HepG2 (cell line): ENCODE measurements around the gene SMC6.

Experiments
- BHLHE40 ChIP-seq: IDR thresholded peaks from 2 replicates; pipeline ENCODE4 v1.6.1; 2011; ENCODE audit warnings: low read length, improper control_type of control experiment
- CBFB ChIP-seq: sonication (generic); formaldehyde crosslinking; IDR thresholded peaks from 2 replicates; pipeline ENCODE4 v1.4.0; 2020; ENCODE audit warnings: missing genetic modification reagents
- FOSL1 ChIP-seq: sonication (generic); formaldehyde crosslinking; IDR thresholded peaks from 2 replicates; pipeline ENCODE4 v1.9.0; 2021; ENCODE audit warnings: missing genetic modification reagents, borderline replicate concordance
- JUN ChIP-seq: sonication (generic); formaldehyde crosslinking; IDR thresholded peaks from 2 replicates; pipeline ENCODE4 v1.4.0; 2020; ENCODE audit warnings: mild to moderate bottlenecking, missing genetic modification reagents
- MEIS2 ChIP-seq: sonication (generic); formaldehyde crosslinking; IDR thresholded peaks from 2 replicates; pipeline ENCODE4 v1.9.0; 2021; ENCODE audit warnings: mild to moderate bottlenecking, missing genetic modification reagents
- NFE2 ChIP-seq: sonication (generic); formaldehyde crosslinking; IDR thresholded peaks from 2 replicates; pipeline ENCODE4 v1.4.0; 2020; ENCODE audit warnings: missing genetic modification reagents
- TBX3 ChIP-seq: fragments of 450-650 bp; IDR thresholded peaks from 2 replicates; pipeline ENCODE4 v1.6.1; 2017; ENCODE audit warnings: antibody characterized with exemption, mild to moderate bottlenecking, inconsistent platforms, borderline replicate concordance
- ZNF124 ChIP-seq: sonication (generic); formaldehyde crosslinking; IDR thresholded peaks from 2 replicates; pipeline ENCODE4 v1.4.0; 2020; ENCODE audit warnings: missing genetic modification reagents
- ZNF3 ChIP-seq: IDR thresholded peaks from 2 replicates; pipeline ENCODE4 v1.7.0; 2017; ENCODE audit warnings: inconsistent platforms
- ZNF343 ChIP-seq: sonication (generic); formaldehyde crosslinking; IDR thresholded peaks from 2 replicates; pipeline ENCODE4 v1.4.0; 2020; ENCODE audit warnings: mild to moderate bottlenecking, missing genetic modification reagents
- TF ChIP-seq, protein P1 (sequence below), 2 experiments: sonication (generic) in 1 of 2; formaldehyde crosslinking in 1 of 2; IDR thresholded peaks; 2 replicates each; pipeline versions ENCODE4 v1.5.1 to v1.6.1; 2011 to 2020; ENCODE audit warnings: borderline replicate concordance in 1 of 2, low read depth in 1 of 2, low read length in 1 of 2, mild to moderate bottlenecking in 1 of 2, missing genetic modification reagents in 1 of 2, moderate library complexity in 1 of 2
- TF ChIP-seq, protein P2 (sequence below): sonication (generic); formaldehyde crosslinking; IDR thresholded peaks from 2 replicates; pipeline ENCODE4 v1.4.0; 2020; ENCODE audit warnings: low read depth, missing genetic modification reagents
- TF ChIP-seq, protein P3 (sequence below): sonication (generic); formaldehyde crosslinking; IDR thresholded peaks from 2 replicates; pipeline ENCODE4 v1.5.0; 2020; ENCODE audit warnings: mild to moderate bottlenecking, missing genetic modification reagents, moderate library complexity

DNA sequence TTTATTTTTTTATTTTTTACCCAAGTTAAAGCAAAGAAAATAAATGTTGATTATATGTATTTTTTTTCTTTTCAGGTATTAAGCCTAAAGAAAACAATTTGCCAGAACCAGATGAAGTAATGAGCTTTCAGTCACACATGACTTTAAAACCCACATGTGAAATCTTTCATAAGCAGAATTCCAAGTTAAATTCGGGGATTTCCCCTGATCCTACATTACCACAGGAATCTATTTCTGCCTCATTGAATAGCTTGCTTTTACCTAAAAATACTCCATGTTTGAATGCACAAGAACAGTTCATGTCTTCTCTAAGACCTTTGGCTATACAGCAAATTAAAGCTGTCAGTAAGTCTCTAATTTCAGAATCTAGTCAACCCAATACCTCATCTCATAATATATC is 26.9 kb upstream of the SMC6 start:
- TF ChIP-seq, protein P1, sequence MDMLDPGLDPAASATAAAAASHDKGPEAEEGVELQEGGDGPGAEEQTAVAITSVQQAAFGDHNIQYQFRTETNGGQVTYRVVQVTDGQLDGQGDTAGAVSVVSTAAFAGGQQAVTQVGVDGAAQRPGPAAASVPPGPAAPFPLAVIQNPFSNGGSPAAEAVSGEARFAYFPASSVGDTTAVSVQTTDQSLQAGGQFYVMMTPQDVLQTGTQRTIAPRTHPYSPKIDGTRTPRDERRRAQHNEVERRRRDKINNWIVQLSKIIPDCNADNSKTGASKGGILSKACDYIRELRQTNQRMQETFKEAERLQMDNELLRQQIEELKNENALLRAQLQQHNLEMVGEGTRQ (IDR thresholded peaks at IDR 0.05; ENCODE audit: low read depth, low read length) = no peak
- TF ChIP-seq, protein P1 (CRISPR knock-in tag; IDR thresholded peaks at IDR 0.05; ENCODE audit: borderline replicate concordance) = no peak
- TF ChIP-seq BHLHE40 (no peak), TBX3 (no peak), ZNF3 (CRISPR knock-in tag) (no peak), MEIS2 (no peak), ZNF124 (CRISPR knock-in tag) (no peak), NFE2 (CRISPR knock-in tag) (no peak), CBFB (CRISPR knock-in tag) (no peak), JUN (CRISPR knock-in tag) (no peak), ZNF343 (CRISPR knock-in tag) (no peak), FOSL1 (no peak)
- TF ChIP-seq, protein P2, sequence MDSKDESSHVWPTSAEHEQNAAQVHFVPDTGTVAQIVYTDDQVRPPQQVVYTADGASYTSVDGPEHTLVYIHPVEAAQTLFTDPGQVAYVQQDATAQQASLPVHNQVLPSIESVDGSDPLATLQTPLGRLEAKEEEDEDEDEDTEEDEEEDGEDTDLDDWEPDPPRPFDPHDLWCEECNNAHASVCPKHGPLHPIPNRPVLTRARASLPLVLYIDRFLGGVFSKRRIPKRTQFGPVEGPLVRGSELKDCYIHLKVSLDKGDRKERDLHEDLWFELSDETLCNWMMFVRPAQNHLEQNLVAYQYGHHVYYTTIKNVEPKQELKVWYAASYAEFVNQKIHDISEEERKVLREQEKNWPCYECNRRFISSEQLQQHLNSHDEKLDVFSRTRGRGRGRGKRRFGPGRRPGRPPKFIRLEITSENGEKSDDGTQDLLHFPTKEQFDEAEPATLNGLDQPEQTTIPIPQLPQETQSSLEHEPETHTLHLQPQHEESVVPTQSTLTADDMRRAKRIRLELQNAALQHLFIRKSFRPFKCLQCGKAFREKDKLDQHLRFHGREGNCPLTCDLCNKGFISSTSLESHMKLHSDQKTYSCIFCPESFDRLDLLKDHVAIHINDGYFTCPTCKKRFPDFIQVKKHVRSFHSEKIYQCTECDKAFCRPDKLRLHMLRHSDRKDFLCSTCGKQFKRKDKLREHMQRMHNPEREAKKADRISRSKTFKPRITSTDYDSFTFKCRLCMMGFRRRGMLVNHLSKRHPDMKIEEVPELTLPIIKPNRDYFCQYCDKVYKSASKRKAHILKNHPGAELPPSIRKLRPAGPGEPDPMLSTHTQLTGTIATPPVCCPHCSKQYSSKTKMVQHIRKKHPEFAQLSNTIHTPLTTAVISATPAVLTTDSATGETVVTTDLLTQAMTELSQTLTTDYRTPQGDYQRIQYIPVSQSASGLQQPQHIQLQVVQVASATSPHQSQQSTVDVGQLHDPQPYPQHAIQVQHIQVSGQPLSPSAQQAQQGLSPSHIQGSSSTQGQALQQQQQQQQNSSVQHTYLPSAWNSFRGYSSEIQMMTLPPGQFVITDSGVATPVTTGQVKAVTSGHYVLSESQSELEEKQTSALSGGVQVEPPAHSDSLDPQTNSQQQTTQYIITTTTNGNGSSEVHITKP (CRISPR knock-in tag) = no peak
- TF ChIP-seq, protein P3, sequence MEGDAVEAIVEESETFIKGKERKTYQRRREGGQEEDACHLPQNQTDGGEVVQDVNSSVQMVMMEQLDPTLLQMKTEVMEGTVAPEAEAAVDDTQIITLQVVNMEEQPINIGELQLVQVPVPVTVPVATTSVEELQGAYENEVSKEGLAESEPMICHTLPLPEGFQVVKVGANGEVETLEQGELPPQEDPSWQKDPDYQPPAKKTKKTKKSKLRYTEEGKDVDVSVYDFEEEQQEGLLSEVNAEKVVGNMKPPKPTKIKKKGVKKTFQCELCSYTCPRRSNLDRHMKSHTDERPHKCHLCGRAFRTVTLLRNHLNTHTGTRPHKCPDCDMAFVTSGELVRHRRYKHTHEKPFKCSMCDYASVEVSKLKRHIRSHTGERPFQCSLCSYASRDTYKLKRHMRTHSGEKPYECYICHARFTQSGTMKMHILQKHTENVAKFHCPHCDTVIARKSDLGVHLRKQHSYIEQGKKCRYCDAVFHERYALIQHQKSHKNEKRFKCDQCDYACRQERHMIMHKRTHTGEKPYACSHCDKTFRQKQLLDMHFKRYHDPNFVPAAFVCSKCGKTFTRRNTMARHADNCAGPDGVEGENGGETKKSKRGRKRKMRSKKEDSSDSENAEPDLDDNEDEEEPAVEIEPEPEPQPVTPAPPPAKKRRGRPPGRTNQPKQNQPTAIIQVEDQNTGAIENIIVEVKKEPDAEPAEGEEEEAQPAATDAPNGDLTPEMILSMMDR = no peak
